ENCODE results near the gene LDLRAD4.
A peak's percentile ranks its signal among the peaks of the same experiment; 100 is the strongest.

Gene LDLRAD4

GRCh38 chr18:13207294-13207693 is 11.3 kb upstream of the LDLRAD4 start:
- no peak for DNase-seq (ENCODE audit: low read depth)

GRCh38 chr18:13211534-13211933 is 7.0 kb upstream of the LDLRAD4 start:
- no peak overlapping the region for H3K4me3 ChIP-seq (ENCODE audit: low read depth, low read length)
- no peak for DNase-seq (ENCODE audit: low read depth)
- TF ChIP-seq CTCF (IDR thresholded peaks at IDR 0.05; ENCODE audit: low read depth, low read length, missing control alignments), result no peak
- in situ Hi-C loops (cut with HindIII; ENCODE audit: low sequenced_read_pairs), result no loop called here

More at GRCh38 chr18:13207294-13207693, 11.3 kb upstream of the LDLRAD4 start:
- TF ChIP-seq CTCF (IDR thresholded peaks at IDR 0.05; ENCODE audit: low read depth, low read length, missing control alignments), result no peak
- no peak overlapping the region for H3K4me3 ChIP-seq (ENCODE audit: low read depth, low read length)
- in situ Hi-C loops (cut with HindIII; ENCODE audit: low sequenced_read_pairs), result no loop called here

GRCh38 chr18:13213036-13213795 is 5.3 kb upstream of the LDLRAD4 start:
- no peak overlapping the region for H3K4me3 ChIP-seq (ENCODE audit: low read depth, low read length)
- TF ChIP-seq CTCF (IDR thresholded peaks at IDR 0.05; ENCODE audit: low read depth, low read length, missing control alignments), result no peak
- in situ Hi-C loops (cut with HindIII; ENCODE audit: low sequenced_read_pairs), result no loop called here
- no peak for DNase-seq (ENCODE audit: low read depth)

GRCh38 chr18:13214609-13215008 is 4.0 kb upstream of the LDLRAD4 start:
- H3K4me3 ChIP-seq (ENCODE audit: low read depth, low read length), result no peak overlapping the region
- no peak for DNase-seq (ENCODE audit: low read depth)
- no peak for TF ChIP-seq CTCF (IDR thresholded peaks at IDR 0.05; ENCODE audit: low read depth, low read length, missing control alignments)
- in situ Hi-C loops (cut with HindIII; ENCODE audit: low sequenced_read_pairs), result no loop called here

GRCh38 chr18:13216092-13216582 is 2.4 kb upstream of the LDLRAD4 start:
- in situ Hi-C loops (cut with HindIII; ENCODE audit: low sequenced_read_pairs), result no loop called here
- TF ChIP-seq CTCF (IDR thresholded peaks at IDR 0.05; ENCODE audit: low read depth, low read length, missing control alignments), result peak; percentile 71

GRCh38 chr18:13216711-13217465 is 1.7 kb upstream of the LDLRAD4 start:
- DNase-seq (ENCODE audit: low read depth), result no peak
- in situ Hi-C loops (cut with HindIII; ENCODE audit: low sequenced_read_pairs), result no loop called here
- peak; percentile 32 for TF ChIP-seq CTCF (IDR thresholded peaks at IDR 0.05; ENCODE audit: low read depth, low read length, missing control alignments)
- H3K4me3 ChIP-seq (ENCODE audit: low read depth, low read length), result peak overlapping the region; percentile 37

More at GRCh38 chr18:13216092-13216582, 2.4 kb upstream of the LDLRAD4 start:
- no peak overlapping the region for H3K4me3 ChIP-seq (ENCODE audit: low read depth, low read length)
- peak; percentile 33 for DNase-seq (ENCODE audit: low read depth)

Data from astrocyte of the cerebellum (primary cell).